ENCODE measurements around the gene TMEM229B.

The TMEM229B gene

DNA sequence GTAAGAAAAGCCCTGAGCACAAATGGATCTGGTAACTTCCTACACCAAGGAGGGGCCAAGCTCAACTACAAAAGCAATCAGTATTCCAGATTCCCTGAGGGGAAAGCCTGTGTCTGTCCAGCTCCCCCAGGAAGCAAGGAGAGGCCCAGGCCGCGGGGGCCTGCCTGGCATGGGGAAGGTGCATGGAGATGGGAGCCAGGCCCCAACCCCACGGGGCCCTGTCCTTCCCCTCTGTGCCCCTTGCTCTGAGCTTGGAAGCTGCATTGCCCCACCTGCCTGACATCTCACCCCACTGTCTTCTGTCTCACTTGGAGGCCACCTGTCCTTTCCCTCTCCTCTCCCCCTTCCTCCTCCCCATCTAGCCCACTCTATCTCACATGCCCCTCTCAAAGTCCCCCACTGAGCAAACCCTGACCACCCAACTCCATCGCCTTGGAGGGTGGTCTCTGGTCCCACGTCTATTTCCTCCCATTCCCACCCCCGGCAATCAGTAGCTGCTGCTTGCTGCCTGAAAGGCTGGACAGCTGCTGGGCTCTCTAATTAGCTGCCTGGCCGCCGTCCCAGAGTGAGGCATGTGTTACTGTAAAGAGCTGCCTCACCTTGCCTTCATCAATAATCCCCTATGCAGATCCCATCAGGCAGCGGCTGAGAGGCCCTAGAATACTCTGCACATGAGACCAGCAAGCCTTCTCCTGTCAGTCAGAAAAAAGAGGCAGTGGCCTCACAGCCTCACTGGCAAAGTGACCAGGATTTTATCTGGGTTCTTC, 3.4 kb upstream of the TMEM229B start:
- DNase-seq (ENCODE audit: low read depth, low spot score): no peak
- H3K27ac ChIP-seq: no peak overlapping the region

DNA sequence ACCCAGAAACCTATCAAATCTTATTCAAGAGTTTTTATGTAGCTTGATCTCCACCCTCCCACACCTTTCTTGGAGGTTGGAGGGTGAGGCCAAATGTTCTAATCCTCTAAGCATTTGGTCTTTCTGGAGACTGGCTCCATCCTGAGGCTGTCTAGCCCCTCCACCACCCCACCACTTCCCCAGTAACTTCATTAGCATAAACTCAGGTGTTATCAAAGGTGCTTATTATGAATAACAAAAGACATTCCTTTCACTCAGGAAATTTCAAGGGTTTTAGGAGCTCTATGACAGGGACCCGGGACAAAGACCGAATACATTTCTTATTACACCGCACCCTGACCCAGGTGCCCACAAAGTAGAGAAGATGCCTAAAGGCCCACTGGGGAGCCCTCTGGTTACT, 2.8 kb upstream of the TMEM229B start:
- no peak for DNase-seq (ENCODE audit: low read depth, low spot score)
- no peak overlapping the region for H3K27ac ChIP-seq

DNA sequence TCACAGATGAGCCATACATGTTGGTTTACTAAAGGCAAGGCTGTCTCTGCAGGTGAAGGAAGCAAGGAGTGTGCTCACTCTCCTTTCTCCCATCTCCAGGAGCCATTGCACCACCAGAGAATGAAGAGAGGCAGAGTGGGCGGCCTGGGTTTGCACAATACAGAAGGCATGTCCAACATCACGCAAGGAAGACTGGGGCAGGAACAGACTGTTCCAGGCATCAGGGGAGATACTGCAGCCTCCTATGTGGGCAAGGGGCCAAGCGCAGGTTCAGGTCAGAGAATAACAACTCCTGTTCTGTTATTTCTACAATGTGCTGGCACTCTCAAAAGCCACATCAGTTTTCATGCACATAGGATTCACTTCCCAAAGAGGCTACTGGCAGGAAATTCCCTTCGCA, 1.7 kb upstream of the TMEM229B start:
- DNase-seq (ENCODE audit: low read depth, low spot score): no peak
- no peak overlapping the region for H3K27ac ChIP-seq

DNA sequence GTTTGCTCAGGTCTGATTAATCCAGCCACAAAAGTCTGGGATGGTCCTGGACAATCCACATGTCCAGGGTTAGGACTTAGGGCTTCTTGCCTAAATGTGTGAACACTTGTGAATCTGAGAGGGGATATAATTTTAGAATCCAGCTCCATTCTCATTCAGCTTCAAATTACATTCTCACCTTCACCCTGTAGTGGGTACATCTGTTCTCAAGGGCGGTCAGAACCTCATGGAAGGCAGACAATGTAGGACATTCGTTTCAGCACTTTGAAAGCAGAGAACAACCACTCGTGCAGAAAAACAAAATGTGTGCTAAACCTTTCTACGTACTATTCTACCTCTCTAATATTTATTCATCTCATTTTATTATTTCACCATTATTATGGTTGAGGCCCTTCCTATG, 1.2 kb downstream of the TMEM229B start:
- no peak overlapping the region for H3K27ac ChIP-seq
- DNase-seq (ENCODE audit: low read depth, low spot score): no peak

DNA sequence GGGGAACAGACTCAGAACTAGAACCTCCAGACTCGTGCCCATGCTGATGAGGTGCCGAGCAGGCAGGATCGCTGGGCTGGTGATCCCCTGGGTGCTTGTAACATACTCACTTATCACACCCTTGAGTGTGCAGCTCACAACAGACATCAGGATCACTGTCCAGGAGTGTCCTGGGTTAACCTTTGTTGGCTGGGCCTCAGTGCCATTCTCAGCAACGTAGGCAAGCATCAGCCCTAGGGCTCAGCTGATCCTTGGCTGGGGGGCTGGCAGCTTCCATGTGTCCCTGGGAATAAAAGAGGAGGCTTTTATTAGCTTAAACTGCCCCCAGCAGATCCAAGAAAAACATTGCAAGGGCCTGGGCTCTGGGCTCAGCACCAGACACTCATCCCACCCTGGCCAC, 1.6 kb downstream of the TMEM229B start:
- no peak overlapping the region for H3K27ac ChIP-seq
- no peak for DNase-seq (ENCODE audit: low read depth, low spot score)

DNA sequence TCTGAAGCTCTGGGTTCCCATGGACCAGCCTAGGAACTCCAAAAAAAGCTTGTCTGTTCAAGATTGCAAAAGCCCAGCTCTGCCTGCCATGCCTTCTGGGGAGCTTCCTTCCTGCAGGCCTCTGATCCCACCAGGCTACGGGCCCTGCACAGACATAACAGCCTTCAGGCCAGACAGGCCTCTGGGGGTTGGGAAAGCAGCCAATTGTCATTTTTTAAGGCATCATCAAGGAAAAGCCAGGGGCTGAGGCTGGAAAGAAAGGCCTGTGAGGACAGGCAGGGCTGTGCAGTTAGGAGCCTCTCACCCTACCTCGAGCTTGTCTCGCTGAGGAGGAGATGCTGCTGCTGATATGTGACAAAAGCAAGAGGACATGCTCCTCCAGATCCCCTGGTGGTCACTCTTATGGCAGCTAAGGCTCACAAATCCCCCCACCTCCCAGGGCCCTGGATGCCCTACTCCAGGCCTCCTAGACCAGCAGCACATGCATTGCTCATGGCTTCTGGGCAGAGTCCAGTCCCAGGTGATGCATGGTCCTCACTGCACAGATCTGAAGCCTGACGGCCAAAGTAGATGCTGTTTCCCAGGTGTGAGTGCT, 2.9 kb downstream of the TMEM229B start:
- no peak overlapping the region for H3K27ac ChIP-seq
- no peak for DNase-seq (ENCODE audit: low read depth, low spot score)

DNA sequence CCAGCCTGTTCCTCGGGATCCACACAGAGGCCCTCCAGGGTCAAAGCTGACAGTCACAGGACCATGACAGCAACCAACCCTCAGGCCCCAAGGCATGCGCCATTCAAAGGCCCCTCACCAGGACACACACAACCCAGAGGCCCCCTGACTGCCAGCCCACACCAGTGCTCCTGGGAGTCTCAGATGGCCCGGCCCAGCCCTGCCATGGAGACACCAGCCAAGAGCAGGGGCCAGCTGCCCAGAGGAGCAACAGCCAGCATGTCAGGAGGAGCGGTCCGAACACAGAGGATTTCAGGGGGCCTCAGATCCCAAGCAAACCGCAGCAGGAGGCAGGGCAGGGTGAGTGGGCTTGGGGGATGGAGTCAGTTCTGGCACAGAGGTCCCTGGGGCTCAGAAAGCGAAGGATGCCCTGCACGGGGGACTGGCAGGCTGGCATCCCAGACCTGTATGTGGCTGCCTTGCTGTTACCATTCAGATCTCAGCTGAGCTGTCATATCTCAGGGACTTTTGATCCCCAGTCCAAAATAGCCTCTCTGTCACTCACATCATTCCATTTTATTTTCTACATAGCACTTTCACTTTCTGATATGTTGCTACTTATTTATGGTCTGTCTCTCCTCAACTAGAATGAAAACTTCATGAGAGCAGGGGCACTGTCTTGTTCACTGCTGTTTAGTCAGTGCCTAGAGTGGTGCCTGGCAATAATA, 4.8 kb downstream of the TMEM229B start:
- DNase-seq (ENCODE audit: low read depth, low spot score): no peak
- no peak overlapping the region for H3K27ac ChIP-seq

DNA sequence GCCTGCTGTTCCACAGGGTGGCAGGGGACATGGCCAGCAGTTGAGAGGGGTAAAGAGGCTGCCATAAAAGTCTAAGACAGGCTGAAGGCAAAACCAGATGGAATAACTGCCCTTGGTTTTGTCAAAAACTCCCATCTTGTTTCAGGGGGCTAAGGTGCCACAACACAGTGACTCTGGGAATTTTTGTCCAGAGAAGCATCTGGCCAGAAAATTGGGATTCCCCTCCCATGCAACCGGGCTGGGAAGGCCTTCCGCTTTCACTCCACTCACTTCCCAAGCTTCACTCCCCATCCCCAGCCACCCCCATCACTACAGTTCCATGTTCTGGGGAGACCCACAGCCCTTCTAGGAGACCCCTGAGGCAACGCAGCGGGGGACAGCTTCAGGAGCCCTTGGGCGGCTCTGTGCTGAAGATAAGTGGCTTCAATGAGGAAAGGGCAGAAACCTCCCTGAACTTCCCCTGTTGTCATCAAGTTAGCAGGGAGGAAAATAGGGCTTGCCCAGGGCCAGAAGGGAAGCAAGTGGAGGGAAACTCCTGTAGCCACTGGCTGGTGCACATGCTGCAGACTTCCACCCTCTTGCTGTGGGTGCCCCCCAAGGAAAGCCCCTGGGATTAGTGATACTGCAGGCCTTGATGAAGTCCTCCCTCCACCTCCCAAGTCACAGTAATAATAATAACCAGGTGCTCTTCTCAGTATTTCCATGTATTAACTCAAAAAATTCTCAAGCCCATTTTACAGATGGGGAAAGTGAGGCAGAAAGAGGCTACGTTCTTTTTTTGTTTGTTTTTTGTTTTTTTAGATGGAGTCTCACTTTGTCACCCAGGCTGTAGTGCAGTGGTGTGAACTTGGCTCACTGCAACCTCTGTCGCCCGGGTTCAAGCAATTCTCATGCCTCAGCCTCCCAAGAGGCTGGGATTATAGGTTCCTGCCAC, 6.0 kb downstream of the TMEM229B start:
- no peak for DNase-seq (ENCODE audit: low read depth, low spot score)
- H3K27ac ChIP-seq: no peak overlapping the region

DNA sequence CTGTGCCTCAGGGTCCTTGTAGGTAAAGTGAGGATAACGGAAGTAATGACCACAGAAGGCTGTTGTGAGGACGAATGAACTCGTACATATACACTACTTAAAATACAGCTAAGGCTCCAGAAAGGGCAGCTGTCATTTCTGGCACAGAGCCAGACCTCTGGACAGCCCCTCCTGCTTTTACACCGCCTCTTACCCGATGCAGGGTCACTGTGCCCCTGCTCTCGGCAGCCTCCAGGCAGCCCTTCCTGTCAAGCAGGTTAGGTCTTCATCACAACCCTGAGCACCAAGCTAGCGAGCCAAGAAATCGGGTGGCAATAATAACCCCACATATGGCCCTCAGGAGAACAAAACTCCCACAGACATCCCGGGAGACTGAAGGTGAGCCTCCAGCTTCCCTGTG, 8.5 kb downstream of the TMEM229B start:
- H3K27ac ChIP-seq: no peak overlapping the region
- DNase-seq (ENCODE audit: low read depth, low spot score): no peak

DNA sequence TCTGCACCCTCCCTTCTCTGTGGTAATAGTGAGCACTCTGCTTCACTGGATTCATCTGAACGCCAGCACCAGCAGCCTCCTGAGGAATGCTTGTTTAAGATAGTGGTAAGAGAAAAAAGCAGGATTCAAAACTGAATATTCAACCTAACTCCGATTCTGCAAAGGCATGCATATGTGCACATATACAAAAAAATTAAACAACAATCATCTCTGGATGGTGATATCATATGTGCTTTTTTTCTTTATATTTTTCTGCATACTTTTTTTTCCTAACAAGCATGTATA, 9.8 kb downstream of the TMEM229B start:
- no peak for DNase-seq (ENCODE audit: low read depth, low spot score)
- no peak overlapping the region for H3K27ac ChIP-seq

DNA sequence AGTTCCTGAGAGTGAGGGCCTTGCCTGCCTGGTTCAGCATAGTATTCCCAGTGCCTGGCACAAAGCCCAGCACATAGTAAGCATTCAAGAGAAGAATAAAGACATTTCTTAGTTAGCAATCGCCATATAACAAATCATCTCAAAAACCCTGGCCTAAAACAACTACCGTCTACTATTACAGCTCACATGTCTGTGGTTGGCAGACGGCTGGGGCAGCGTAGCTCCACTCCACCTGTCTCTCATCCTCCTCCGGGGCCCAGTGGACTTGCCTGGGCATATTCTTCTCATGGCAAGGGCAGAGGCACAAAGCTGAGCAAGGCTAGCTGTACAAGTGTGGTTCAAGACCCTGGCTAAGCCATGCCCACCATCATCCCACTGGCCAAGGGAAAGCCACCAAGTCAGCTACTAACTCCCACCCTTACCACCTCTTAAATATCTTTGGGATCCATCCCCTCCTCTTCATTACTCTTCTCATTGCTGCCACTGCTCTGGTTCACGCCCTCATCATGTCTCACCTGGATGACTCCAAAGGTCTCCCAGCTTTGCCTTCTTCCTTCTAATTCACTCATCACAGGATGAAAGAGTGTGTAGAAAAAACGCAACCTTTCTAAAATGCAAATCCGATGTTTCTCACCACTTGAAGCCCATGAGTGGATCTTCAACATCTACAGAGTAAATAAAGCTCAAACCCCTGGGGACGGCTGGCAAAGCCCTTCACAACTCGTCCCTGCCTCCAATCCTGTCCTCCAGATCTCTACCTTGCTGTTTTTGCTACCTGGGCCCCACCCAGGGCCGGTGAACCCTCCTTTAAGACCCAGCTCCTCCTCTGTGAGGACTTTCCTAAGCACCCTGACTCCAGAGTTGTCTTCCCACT, 10.4 kb downstream of the TMEM229B start:
- H3K27ac ChIP-seq: peak overlapping the region; percentile 45
- peak; percentile 6 for DNase-seq (ENCODE audit: low read depth, low spot score)

DNA sequence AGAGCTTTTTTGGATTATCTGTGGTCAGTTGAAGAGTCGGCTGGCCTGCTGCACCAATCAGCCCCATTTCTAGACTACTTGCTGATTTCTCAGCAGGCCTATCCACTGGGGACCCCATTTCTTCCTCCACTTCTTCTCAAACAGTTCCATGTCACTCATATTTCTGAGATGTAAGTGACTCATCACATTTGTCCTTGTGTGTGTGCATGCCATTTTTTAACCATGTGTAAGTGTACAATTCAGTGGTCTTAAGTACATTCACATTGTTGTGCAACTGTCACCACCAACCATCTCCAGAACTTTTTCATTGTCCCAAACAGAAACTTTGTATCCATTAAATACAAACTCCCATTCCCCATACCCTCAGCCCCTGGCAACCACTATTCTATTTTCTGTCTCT, 14.2 kb downstream of the TMEM229B start:
- no peak overlapping the region for H3K27ac ChIP-seq
- no peak for DNase-seq (ENCODE audit: low read depth, low spot score)

DNA sequence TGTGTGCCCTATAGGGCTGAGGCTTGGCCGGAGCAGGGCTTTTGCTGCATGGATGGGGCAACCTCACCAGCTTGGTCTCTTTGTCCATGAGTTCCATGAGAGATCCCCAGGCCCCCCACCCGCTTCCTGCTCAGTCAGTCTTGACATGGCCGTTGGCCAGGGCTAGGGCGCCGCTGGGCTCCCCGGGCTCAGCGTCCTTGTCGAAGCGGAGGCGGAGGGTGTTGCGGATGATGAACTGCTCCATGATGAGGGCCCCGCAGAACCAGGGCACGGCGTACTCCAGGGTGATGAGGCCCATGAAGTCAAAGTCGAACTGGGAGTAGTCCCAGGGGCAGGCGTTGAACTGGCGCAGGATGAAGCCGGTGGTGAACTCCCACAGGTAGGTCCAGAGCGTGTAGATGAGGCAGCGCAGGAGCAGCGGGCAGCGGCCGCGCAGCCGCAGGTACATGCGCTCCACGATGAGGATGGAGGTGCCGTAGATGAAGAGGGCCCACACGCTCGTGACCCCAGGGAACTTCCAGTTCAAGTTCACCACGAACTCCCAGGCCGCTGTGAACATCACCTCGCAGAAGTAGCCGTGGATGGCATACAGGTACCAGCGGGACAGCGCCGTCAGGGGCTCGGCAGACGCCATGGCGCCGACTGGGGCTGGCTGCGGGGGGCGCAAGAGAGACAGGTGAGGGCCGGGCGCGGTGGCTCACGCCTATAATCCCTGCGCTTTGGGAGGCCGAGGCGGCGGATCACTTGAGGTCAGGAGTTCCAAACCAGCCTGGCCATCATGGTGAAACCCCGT, 15.0 kb downstream of the TMEM229B start:
- DNase-seq (ENCODE audit: low read depth, low spot score): no peak
- H3K27ac ChIP-seq: no peak overlapping the region

DNA sequence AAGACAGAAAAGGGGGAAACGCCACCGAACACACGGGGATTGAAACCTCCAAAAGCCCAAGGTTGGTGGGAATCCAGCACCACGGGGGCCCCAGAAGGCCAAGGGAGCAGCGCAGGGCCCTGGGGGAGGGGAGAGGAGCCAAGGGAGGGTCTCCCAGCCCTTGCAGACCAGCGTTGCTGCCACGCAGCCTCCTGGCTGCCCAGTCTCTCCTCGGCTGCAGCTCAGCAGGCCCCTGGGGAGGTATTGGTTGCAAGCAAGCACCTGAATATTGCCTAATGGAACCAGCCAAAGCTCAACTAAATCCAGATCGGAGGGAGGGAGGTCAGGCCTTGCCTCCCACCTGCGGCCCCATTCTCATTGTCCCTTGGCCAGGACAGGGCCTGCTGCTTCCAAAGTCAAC, 15.8 kb downstream of the TMEM229B start:
- H3K27ac ChIP-seq: no peak overlapping the region

DNA sequence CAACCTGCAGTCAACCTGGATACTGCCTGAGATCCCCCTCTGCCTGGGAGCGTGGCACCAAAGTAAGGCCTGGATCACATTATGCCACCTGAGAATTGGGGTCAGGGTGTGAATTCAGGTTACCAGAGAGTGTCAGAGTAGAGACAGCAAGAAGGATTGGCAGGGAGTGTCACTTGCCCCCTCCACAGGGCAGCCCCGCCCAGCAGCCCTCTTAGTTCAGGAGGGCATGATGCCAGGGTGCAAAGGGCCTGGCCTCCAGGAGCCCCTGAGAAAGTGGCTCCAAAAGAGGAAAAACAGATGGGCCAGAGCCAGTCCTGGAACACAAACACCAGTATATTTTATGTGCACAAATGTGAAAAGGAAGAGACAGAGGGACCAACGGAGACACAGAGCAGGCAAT, 18.6 kb downstream of the TMEM229B start:
- DNase-seq (ENCODE audit: low read depth, low spot score): no peak
- no peak overlapping the region for H3K27ac ChIP-seq

More for the DNA sequence above, 15.8 kb downstream of the TMEM229B start:
- no peak for DNase-seq (ENCODE audit: low read depth, low spot score)

DNA sequence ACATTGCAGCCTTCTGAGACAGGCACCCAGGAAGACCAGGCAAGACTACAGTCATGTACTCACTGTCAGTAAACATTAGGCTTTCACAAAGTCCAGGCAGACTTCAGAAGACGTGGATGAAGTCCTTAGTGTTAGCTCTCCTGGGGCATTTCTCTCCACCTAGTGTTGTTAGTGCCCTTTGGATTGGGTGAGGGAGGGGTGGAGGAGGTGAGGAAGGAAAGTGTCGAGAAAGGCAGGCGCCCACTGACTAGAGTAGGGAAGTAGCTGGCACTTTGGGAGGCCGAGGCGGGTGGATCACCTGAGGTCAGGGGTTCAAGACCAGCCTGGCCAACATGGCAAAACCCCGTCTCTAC, 20.2 kb downstream of the TMEM229B start:
- DNase-seq (ENCODE audit: low read depth, low spot score): no peak
- no peak overlapping the region for H3K27ac ChIP-seq

DNA sequence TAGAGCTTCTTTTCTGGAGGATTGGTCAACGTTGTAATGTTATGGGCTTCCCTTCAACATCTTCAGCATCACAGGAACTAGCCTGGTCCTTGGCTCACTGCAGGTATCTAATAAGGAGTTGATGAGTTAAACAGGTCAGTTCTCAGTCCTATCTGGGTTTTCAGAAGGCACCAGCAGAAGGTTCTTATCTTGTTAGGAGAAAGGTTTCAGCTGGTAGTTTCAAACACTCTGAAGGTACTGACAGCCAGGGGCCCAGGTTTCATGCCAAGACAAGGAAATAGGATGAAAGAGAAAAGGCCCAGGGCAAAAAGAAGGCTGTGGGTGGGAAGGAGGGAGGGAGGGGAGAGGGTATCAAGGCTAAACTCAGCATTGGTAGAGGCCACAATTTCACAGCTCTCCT, 21.4 kb downstream of the TMEM229B start:
- DNase-seq (ENCODE audit: low read depth, low spot score): no peak
- no peak overlapping the region for H3K27ac ChIP-seq

DNA sequence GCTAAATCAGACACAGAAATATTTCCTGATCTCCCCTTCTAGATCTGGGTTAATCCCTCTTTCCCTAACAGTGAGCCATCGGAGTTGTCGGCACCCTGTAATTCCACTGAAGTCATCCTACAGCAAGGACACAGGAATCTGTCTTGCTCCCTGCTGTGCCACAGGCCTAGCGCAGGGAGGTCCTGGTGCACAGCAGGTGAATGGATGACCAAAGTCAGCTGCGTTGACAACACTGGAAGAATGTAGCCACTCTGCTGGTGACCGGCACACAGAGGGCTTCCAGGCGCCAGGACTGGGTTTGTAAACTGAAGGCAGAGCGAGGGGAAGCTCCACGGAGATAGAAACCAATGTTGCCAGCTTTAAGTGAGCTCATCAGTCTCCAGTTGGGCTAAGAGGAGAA, 23.6 kb downstream of the TMEM229B start:
- no peak for DNase-seq (ENCODE audit: low read depth, low spot score)
- no peak overlapping the region for H3K27ac ChIP-seq

DNA sequence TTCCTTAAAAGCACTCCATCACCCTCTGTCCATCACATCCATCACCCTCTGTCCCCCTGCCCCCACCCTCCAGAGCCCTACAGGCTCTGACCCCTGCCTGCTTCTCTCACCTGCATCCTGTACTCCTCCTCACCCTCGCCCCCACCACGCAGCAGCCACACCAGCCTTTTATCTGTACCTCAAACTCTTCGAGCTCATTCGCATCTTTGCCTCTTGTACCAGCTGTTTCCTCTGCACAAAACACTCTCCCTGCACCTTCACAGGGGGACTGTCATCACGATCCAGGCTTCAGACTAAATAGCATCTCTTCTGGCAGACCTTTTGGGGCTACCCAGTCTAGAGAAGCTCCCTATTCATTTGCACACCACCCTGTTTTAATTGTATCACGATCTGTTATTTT, 24.1 kb downstream of the TMEM229B start:
- no peak for DNase-seq (ENCODE audit: low read depth, low spot score)

More for the DNA sequence above, 24.1 kb downstream of the TMEM229B start:
- no peak overlapping the region for H3K27ac ChIP-seq

Measured in epithelial cell of prostate (primary cell).